NT2/D1 (cell line): Measurements from ENCODE around the gene PEPD.

Experiments used
- SUZ12 ChIP-seq: IDR thresholded peaks from 2 replicates; pipeline ENCODE4 v1.6.1; 2011; ENCODE audit not compliant: insufficient read length, insufficient read depth; ENCODE audit errors: extremely low read depth
- YY1 ChIP-seq: IDR thresholded peaks from 2 replicates; pipeline ENCODE4 v1.6.1; 2011; ENCODE audit not compliant: insufficient read length, insufficient read depth

GRCh38 chr19:33416307-33417215 is 105.0 kb downstream of the PEPD start:
- TF ChIP-seq SUZ12: no peak
- no peak for TF ChIP-seq YY1
